ENCODE data around the gene SLC22A16.

DNA sequence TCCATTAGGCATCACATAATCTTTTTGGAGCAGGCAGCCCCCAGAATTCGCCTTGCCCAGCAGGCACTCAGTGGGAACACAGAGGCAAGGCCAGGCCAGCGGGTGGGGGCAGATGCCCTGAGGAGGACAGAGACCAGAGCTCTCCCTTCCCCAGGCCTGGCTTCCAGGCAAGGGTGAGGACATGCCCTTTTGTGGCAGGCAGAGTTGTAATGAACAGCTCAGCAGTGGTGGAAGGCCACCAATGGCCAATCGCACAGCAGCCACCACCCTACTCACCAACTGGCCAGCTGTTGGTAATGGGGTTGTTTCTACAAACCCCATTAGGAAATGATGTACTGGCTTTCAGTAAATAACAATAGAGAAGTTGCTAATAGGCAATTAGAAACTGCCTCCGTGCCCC, 45.7 kb downstream of the SLC22A16 start:
- TF ChIP-seq CTCF (IDR thresholded peaks at IDR 0.05) (no peak), EP300 (IDR thresholded peaks at IDR 0.05) (no peak)
